Subcutaneous abdominal adipose tissue (tissue), 5 donors: ENCODE measurements around the gene GABBR2.

ENCODE experiments used
- H3K27ac ChIP-seq: one replicate; pipeline ENCODE4 v1.7.0; 2013; ENCODE audit warnings: low read depth, mild to moderate bottlenecking, inconsistent platforms, low read length, moderate library complexity
- H3K27me3 ChIP-seq, 5 donors: one replicate each; pipeline ENCODE4 v1.7.0; 2013; ENCODE audit warnings: low read length in 5 of 5, inconsistent platforms in 1 of 5; ENCODE audit not compliant: control insufficient read depth in 5 of 5, insufficient read depth in 4 of 5
- H3K36me3 ChIP-seq, 5 donors: one replicate each; pipeline ENCODE4 v1.7.0; 2013; ENCODE audit warnings: low read length in 5 of 5; ENCODE audit not compliant: control insufficient read depth in 5 of 5, insufficient read depth in 5 of 5
- H3K4me1 ChIP-seq, 5 donors: one replicate each; pipeline ENCODE4 v1.7.0; 2013; ENCODE audit warnings: low read length in 5 of 5, mild to moderate bottlenecking in 3 of 5, moderate library complexity in 1 of 5; ENCODE audit not compliant: control insufficient read depth in 5 of 5, insufficient read depth in 5 of 5
- H3K4me3 ChIP-seq, 5 donors: one replicate each; pipeline ENCODE4 v1.7.0; 2013; ENCODE audit warnings: low read length in 5 of 5, low read depth in 1 of 5
- H3K9ac ChIP-seq, 5 donors: one replicate each; pipeline ENCODE4 v1.7.0; 2013; ENCODE audit warnings: low read length in 5 of 5, mild to moderate bottlenecking in 4 of 5, moderate library complexity in 3 of 5
- H3K9me3 ChIP-seq, 5 donors: one replicate each; pipeline ENCODE4 v1.7.0; 2013; ENCODE audit warnings: low read length in 5 of 5; ENCODE audit not compliant: control insufficient read depth in 5 of 5
- donor health status: healthy.
- donor health status: healthy.
- donor health status: healthy.
- donor health status: healthy.
- donor health status: healthy.

The GABBR2 gene

DNA sequence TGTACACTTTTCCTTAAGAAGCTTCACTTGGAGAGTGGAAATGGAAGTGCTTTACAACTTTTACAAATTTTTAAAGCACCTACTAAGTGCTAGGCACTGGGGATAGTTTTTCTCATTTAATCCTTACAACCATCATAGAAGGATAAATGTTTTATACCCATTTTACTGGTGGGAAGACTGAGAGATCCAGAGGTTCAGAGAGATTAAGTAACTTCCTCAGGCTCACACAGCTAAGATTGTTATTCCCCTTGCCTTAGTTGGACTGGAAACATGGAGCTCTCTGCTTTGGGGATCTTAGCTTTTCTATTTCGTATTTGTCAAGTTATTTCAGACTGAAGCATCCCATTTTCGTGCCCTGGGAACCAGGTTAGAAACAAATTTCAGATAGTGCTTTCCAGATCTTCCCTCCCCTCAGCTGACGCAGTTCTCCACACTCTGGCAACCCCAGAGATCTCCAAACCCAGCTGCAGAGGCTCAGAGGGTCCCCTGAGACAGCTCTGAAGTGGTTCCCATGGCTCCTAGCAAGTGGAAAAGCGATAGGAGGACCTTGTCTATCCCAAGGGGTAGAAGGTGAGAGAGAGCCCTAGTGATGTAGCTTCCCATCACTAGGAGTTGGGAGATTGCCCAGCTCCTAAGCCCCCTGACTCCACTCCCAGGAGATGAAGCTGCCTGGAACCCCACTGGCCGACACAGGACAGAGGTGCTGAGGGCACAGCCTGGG lies 16.2 kb upstream of the GABBR2 start:
- H3K4me3 ChIP-seq, result no peak overlapping the region

DNA sequence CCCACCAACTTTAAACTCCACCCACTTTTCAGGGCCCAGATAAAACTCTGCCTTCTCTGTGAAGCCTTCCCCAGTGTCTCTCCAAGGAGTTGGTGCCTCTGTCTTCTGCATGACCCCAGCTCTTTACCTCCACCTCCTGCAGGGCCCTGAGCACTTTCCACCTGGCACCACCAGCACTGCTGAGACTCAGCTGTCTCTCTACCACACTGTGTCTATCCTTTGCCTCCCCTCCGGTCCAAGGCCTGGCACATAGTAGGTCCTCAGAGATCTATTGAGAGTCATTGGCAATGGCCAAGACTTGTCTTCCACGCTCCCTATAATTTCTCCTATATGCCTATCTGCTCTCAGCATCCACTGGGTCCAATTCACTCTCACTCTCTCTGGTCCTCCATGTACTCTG lies 12.9 kb upstream of the GABBR2 start:
- Histone ChIP-seq H3K9me3 (peaks cover 4 to 12% (median 7%) of the 10 kb centered on the region in 5 donors), H3K36me3 (no peaks in the 10 kb centered on the region), H3K27me3 (peaks cover 0 to 13% (median 11%) of the 10 kb centered on the region in 5 donors), H3K27ac (no peak overlapping the region), H3K4me3 (no peak overlapping the region), H3K9ac (no peak overlapping the region), H3K4me1 (peaks cover 0 to 10% (median 3%) of the 10 kb centered on the region in 5 donors)

More for the DNA sequence above, 16.2 kb upstream of the GABBR2 start:
- H3K27me3 ChIP-seq, result peaks cover 0 to 17% (median 13%) of the 10 kb centered on the region in 5 donors
- H3K27ac ChIP-seq, result no peak overlapping the region
- no peak overlapping the region for H3K9ac ChIP-seq
- H3K4me1 ChIP-seq, result peaks cover 0 to 13% (median 3%) of the 10 kb centered on the region in 5 donors
- peaks cover 4 to 12% (median 6%) of the 10 kb centered on the region in 5 donors for H3K9me3 ChIP-seq
- H3K36me3 ChIP-seq, result no peaks in the 10 kb centered on the region

DNA sequence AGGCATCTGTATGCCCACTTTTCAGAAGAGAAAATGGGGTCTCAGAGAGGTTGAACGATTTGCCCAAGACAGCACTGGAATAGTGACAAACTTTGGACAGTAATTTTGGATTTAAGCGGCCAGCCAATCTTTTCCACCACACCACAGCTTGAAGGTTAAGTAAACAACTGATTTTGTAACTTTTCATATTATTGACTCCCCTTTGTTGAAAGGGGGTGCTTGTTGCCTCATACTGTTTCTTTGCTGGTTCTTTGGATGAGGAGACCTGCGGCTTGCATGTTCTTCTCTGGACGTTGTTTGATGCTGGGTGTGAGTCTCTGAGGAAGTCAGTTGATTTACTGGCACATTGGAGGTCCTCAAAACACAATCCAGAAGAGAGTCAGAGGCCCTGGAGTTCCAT lies 11.7 kb upstream of the GABBR2 start:
- H3K27me3 ChIP-seq, result peaks cover 0 to 8% (median 6%) of the 10 kb centered on the region in 5 donors
- no peaks in the 10 kb centered on the region for H3K36me3 ChIP-seq
- H3K9ac ChIP-seq, result no peak overlapping the region
- H3K4me1 ChIP-seq, result peaks cover 0 to under 1% (median 0%) of the 10 kb centered on the region in 5 donors
- H3K27ac ChIP-seq, result no peak overlapping the region
- no peak overlapping the region for H3K4me3 ChIP-seq
- peaks cover 4 to 12% (median 7%) of the 10 kb centered on the region in 5 donors for H3K9me3 ChIP-seq

DNA sequence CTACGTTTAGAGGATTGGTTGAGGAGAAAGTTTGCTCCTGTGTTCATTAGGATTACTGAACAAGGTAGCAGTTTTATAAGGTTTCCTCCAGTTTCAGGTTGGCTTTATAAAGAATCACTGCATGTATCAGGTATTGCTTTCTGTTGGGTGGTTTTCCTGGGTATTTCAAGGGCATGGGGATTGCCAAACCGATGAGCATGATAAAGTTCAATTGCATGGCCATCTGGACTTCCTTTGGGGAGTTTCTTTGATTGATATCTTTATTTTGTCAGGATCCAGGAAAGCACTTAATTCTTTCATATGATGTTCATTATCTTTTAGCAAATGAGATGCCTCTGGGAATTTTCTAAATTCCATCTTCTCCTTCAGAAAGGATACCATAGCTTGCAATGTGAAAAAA lies 10.3 kb upstream of the GABBR2 start:
- Histone ChIP-seq H3K4me1 (no peaks in the 10 kb centered on the region), H3K9me3 (peaks cover 4 to 7% (median 7%) of the 10 kb centered on the region in 5 donors), H3K9ac (no peak overlapping the region), H3K4me3 (no peak overlapping the region), H3K36me3 (no peaks in the 10 kb centered on the region), H3K27ac (no peak overlapping the region), H3K27me3 (peaks cover 0 to 6% (median 3%) of the 10 kb centered on the region in 5 donors)

DNA sequence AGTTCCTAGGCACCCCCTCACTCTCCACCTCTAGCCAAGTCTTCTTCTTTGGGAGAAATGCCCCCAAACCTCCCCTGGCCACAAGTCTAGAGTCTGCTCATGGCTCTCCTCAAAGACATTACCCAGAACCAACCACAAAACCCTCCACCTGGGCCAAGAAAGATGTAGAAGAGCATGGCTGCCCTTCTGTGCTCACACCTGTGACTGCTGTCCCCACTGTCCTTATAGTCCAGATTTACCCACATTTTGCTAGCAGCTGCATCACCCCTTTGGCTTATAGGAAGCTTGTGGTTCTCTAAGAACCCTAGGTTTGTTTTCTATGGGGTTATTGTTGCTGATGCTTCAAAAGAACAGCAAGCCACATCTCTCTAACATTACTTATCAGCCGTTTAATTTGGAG lies 6.1 kb upstream of the GABBR2 start:
- Histone ChIP-seq H3K4me1 (no peaks in the 10 kb centered on the region), H3K9ac (no peak overlapping the region), H3K36me3 (no peaks in the 10 kb centered on the region), H3K27me3 (peaks cover 8 to 25% (median 18%) of the 10 kb centered on the region in 5 donors), H3K27ac (no peak overlapping the region), H3K4me3 (no peak overlapping the region), H3K9me3 (peaks cover 0 to 2% (median 0%) of the 10 kb centered on the region in 5 donors)

DNA sequence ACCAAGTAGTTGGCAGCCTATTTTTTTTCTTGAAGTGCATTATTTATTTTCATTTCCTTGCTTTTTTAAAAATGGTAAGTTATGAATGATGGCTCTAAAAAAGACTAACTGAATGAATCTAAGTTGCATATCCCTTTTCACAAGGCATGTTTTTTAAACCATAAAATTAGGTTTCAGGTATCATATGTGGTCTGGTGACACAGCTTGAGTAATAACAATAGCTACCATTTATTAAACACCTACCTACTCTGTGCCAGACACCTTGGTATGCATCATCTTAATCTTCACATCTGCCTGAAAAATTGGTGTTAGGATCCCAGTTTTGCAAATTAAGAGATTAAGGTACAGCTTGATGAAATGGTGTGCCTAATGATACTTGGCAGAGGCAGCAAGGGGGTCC lies 4.3 kb upstream of the GABBR2 start:
- no peak overlapping the region for H3K9ac ChIP-seq
- peaks cover 0 to 11% (median 4%) of the 10 kb centered on the region in 5 donors for H3K4me1 ChIP-seq
- no peak overlapping the region for H3K27ac ChIP-seq
- no peaks in the 10 kb centered on the region for H3K36me3 ChIP-seq
- H3K4me3 ChIP-seq, result no peak overlapping the region
- H3K9me3 ChIP-seq, result peaks cover 0 to 2% (median 0%) of the 10 kb centered on the region in 5 donors
- peaks cover 16 to 34% (median 29%) of the 10 kb centered on the region in 5 donors for H3K27me3 ChIP-seq

DNA sequence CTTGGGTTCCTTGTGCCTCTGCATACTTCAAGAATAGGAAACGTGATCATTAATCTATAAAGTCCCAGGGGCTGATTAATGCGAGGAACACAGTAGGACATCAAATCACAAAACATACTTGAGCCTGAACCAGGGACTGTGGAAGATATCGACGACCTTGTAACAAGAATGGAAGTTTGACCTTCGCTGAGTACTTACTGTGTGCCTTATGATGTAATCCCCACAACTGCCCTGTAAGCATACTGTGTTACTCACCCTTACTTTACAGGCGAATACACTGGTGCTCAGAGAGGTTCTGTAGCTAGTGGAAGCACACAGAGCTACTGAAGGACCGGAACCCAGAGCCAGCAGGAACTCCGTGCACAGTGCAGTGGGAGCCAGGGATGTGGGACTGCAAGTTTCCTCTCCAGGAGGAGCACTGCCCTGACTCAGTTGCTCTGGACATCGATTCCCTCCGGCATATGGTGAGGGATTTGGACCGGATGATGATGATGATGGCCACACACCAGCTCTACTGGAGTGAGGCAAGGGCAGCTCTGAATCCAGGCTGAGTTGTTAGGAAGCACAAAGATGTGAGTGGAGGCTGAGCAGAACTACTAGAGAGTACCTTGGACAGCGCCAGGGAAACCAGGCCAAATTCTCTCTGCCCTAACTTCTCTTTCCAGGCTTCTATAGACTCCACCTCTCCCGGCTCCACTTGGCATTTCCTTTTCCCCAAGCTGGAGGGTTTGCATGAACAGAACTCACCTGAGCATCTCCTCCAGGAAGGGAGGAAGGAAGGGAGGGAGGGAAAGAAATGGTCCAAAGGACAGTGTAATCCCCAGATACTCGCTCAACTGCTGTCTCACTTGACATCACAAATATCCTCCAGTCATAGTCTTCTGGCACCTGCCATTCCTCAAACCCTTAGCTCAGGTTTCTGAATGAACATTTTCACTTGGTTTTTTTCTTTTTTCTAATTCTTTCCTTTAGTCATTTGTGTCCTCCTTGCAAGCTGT lies 1.5 kb upstream of the GABBR2 start:
- Histone ChIP-seq H3K4me1 (peaks cover 0 to 22% (median 16%) of the 10 kb centered on the region in 5 donors), H3K27ac (no peak overlapping the region), H3K27me3 (peaks cover 33 to 54% (median 47%) of the 10 kb centered on the region in 5 donors), H3K9ac (no peak overlapping the region), H3K36me3 (no peaks in the 10 kb centered on the region), H3K9me3 (no peaks in the 10 kb centered on the region), H3K4me3 (no peak overlapping the region)

DNA sequence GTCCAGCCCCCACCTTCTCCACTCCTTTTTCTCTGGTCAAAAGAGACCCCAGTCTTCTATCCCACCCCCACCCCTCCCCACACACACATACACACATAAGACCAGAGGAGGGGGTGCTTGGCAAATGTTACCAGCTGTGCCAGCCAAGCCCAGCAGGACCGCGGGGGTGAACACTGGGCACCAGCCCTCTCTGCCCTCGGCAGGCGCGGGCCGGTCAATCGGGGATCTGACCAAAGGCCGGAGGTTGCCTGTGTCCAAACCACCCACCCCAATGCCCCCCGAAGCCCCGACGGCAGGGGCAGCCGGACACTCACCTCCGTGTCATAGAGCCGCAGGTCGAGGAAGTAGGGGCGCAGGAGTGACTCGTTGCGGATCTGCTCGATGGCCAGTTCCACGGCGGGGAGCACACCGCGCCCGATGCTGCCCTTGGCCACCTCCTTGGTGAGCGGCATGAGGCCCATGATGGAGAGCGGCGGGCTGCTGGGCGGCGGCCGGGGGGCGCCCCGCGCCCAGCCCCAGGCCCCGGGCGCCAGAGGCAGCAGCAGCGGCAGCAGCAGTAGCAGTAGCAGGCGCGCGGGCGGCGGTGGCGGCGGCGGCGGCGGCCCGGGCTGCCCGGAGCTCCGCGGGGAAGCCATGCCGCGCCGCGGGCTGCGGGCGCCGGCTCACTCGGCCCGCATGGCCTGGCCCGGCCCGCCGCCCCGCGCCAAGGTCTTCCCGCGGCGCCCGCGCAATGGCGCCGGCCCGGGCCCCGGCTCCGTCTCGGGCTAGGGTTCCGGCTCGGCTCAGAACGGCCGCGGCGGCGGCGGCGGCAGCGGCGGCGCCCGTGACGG lies 417 bp downstream of the GABBR2 start:
- Histone ChIP-seq H3K27ac (no peak overlapping the region), H3K4me1 (peaks cover 0 to 22% (median 16%) of the 10 kb centered on the region in 5 donors), H3K9me3 (no peaks in the 10 kb centered on the region), H3K4me3 (peak overlapping the region in 2 of 5 donors; percentile 41 to 46), H3K36me3 (no peaks in the 10 kb centered on the region), H3K9ac (no peak overlapping the region), H3K27me3 (peaks cover 38 to 64% (median 48%) of the 10 kb centered on the region in 5 donors)
